ENCODE measurements around the gene ATXN10. TPM values are rescaled to one million over a fixed set of nuclear protein-coding genes. Genes with fewer than 3 reads are reported as not detected.

ATXN10 gene
- total RNA-seq, 1 donor from 2014 or later = 121 TPM

DNA sequence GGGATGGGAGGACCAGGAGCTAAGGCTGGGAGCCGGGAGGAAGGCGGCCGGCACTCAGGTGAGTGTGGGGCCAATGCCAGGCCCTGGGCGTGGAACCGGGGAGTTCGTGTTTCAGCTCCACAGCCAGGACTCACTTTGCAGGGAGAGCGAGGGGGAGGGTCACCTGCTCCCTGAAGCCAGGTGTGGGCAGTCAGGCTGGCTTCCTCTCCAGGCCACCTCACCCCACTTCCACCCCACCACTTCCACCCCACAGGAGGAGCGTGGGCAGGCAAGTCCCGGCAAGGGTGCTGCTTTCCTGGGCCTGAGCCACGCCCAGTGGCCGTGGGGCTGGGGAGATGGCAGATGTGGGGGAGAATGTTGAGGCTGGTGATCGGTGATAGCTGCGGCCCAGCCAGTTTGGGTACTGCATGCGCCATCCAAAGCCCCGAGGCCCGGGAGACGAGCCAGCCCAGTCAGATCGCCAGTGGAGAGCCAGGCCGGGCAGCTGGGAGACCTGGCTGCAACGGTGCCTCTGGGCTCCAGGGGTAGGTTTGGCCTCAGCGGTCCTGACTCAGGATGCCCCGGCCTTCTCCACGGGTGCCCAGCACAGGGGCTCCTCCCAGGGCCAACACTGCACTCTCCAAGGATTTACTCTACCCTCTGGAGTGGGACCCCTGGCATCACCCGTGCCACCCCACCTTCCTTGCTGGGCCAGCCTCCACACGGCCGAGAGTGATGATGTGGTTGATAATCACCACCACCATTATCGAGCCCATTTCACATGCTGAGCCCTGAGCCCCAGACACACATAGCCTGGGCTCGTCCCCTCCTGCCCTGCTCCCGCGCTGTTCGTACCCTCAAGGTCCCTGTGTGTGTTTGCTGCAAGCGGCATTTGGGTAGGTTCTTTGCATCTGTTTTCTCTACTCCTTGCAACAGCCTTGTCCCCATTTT, 211.5 kb downstream of the ATXN10 start:
- no peaks in the 10 kb centered on the region for H3K36me3 Mint-ChIP-seq (ENCODE audit: low read depth)
- no peak for DNase-seq

DNA sequence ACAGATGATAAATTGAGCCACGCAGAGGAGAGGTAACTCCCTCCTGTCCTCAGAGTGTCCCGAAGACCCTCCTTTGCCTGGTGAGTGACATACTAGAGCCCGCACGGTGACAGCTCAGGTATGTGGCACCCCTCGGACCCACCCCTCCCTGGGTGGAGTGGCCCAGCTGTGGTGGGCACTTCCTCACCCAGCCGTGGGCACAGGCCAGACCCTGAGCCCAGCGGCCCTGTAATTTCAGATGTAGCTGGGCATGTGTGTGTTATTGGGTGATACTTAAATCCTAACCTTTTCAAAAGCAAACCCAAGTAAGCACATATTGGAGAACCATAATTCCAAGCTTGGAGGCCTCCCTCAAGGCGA, 212.2 kb downstream of the ATXN10 start:
- Mint-ChIP-seq H3K27ac (no peak overlapping the region), H3K36me3 (ENCODE audit: low read depth) (no peaks in the 10 kb centered on the region), H3K4me1 (no peaks in the 10 kb centered on the region), H3K4me3 (no peak overlapping the region), H3K9me3 (no peaks in the 10 kb centered on the region), H3K27me3 (peaks cover 18% of the 10 kb centered on the region)
- intact Hi-C loops (cut with micrococcal nuclease) = no loop called here
- DNase-seq = no peak

More for the DNA sequence above, 211.5 kb downstream of the ATXN10 start:
- peaks cover 23% of the 10 kb centered on the region for H3K27me3 Mint-ChIP-seq
- no peak overlapping the region for H3K27ac Mint-ChIP-seq
- no peak overlapping the region for H3K4me3 Mint-ChIP-seq
- H3K4me1 Mint-ChIP-seq = no peaks in the 10 kb centered on the region
- no peaks in the 10 kb centered on the region for H3K9me3 Mint-ChIP-seq
- intact Hi-C loops (cut with micrococcal nuclease) = no loop called here

DNA sequence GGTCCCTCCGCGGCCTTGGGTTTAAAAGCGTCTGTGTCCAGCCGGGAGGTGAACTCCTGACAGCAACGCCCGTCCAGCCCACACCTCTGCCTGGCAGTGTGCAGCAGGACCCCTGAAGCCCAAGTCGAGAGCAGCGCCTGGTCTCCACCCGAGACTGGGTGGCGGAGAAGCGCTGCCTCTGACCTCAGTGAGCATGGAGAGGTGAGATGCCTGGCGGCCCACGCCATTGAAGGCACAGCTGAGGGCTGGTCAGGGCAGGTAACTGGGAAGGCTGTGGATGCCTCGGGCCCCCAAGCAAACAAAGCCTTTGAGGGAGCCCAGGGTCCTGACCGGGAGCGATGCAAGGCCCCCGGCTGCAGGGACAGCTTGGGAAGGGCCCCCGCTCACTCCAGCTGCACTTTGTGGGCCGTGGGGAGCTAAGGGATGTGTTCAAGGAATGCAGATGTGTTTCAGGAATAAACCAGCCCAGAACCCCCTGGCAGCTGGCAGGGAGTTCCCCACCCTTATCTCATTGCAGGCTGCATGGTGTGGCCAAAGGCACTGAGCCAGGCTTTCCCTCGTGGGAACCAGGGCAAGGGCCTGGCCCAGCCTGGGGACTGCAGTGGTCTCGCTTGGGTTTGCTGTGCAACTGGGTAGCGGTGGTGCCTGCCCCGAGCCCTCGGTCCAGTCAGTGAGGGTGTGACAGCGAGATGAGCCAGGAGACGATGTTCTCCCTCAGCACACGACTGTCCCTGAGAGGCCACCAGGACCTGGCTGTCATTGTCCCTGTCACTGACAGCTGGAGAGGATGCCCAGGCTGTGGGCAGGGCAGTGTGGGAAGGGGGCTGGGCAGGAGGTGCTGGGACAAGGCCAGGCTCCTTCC, 212.8 kb downstream of the ATXN10 start:
- intact Hi-C loops (cut with micrococcal nuclease) = no loop called here
- Mint-ChIP-seq H3K9me3 (no peaks in the 10 kb centered on the region), H3K27me3 (peaks cover 15% of the 10 kb centered on the region), H3K36me3 (ENCODE audit: low read depth) (no peaks in the 10 kb centered on the region), H3K4me3 (no peak overlapping the region), H3K27ac (no peak overlapping the region), H3K4me1 (no peaks in the 10 kb centered on the region)
- no peak for DNase-seq

DNA sequence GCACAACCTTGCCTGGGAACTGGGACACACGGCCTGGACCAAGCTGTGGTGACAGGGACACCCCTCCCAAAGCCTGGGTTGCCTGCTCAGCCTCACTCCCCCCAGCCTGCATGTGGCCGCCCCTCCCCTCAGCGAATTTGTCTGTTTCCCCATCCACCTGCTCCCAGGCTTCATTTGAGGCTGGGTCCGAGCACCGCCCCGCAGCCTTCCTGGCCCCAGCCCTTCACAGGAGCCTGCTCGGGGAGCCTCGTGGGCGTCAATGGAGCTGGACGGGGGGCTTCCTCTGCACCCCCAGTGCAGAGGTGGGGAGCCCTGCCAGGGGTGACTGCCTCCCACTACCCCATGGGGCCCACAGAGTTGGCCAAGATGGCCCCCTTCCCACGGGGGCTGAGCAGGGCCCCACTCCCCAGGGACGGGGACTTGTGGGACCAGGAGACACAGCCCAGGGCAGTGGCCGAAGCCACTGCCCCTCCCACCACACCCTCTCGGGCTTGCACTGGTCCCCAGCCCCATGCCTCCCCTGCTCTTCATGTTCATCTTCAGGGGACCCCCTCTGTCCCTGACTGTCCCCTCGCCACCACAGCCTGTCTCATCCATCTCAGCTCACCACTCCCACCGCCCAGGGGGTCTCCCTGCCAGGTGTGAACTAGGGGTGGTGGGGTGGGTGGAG, 213.7 kb downstream of the ATXN10 start:
- no peaks in the 10 kb centered on the region for H3K36me3 Mint-ChIP-seq (ENCODE audit: low read depth)
- H3K27me3 Mint-ChIP-seq = peaks cover 8% of the 10 kb centered on the region
- H3K4me3 Mint-ChIP-seq = no peak overlapping the region
- DNase-seq = no peak
- H3K4me1 Mint-ChIP-seq = no peaks in the 10 kb centered on the region
- intact Hi-C loops (cut with micrococcal nuclease) = no loop called here
- no peaks in the 10 kb centered on the region for H3K9me3 Mint-ChIP-seq
- no peak overlapping the region for H3K27ac Mint-ChIP-seq

DNA sequence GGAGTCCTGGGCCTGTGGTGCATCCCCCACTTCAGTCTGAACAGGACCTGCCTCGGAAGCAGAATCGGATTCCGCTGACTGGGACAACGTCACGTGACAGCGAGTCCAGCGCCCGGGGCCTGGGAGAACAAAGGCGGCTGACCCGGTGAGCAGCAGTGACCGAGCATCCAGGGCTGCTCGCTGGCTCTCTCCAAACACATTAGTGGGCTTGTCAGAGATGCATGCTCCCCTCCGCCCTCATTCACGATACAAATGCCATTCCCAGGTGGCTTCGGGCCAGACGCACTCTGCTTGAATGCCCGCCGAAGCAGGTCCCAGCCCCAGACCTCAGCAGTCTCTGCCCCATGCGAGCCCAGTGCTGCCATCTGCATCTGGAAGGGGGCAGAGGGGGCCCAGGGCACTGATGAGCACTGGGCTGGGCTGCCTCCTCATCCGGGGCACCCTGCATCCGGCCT, 214.3 kb downstream of the ATXN10 start:
- intact Hi-C loops (cut with micrococcal nuclease) = no loop called here
- Mint-ChIP-seq H3K36me3 (ENCODE audit: low read depth) (no peaks in the 10 kb centered on the region), H3K4me3 (no peak overlapping the region), H3K9me3 (no peaks in the 10 kb centered on the region), H3K4me1 (no peaks in the 10 kb centered on the region), H3K27ac (no peak overlapping the region), H3K27me3 (peaks cover 6% of the 10 kb centered on the region)
- no peak for DNase-seq

DNA sequence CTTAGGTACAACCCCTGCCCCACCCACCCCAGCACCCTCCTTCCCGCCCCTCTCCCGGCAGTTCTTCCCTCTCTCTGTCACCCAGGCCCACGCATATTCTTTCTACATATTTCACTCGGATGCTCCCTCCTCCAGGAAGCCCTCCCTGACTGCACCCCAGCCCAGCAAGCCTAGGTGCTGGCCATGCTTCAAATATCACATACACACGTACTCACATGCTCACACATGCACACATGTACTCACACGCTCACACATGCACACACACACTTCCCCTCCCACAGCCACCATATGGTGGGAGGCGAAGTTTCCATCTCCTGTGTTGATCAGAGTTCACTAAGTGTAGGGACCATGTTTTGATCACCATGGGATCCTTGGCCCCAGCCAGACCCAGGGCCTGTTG, 214.9 kb downstream of the ATXN10 start:
- Mint-ChIP-seq H3K36me3 (ENCODE audit: low read depth) (no peaks in the 10 kb centered on the region), H3K4me1 (no peaks in the 10 kb centered on the region), H3K9me3 (no peaks in the 10 kb centered on the region), H3K27me3 (peaks cover 4% of the 10 kb centered on the region), H3K4me3 (no peak overlapping the region), H3K27ac (no peak overlapping the region)
- intact Hi-C loops (cut with micrococcal nuclease) = no loop called here
- no peak for DNase-seq

DNA sequence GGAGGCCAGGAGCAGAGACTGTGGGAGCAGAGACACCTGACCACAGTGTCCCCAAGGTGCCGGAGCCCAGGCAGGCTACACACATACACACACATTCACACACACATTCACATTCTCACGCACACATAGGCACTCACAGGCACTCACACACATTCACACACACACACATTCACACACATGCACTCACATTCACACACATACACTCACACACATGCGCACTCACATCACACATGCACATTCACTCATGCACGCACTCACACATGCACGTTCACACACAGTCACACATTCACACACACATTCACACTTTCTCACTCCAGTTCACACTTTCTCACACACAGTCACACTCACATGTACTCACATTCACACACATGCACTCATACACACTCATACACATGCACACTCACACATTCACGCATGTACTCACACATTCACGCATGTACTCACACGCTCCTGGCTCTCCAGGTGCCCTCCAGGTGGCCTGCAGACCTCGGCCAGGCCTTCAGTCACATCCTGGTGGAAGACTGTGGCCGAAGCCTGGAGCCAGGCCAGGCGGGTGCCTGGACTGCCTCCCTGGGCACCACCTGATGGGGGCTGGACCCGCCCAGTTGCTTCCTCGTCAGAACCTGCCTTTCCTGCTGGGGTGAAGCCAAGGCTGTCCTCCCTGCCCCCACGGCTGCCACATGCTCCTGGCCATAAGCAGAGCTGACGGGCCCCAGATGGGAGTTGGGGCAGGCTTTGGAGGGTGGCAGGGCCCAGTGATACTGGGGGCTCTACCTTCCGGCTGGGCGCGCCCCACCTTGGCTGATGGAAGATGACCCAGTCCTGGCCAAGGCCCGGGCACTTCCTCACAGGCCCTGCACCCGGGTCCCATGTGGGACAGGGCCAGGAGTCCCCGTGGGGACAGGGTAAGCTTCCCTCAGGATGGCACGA, 215.8 kb downstream of the ATXN10 start:
- DNase-seq = no peak
- Mint-ChIP-seq H3K4me3 (no peak overlapping the region), H3K27me3 (peaks cover 3% of the 10 kb centered on the region), H3K27ac (no peak overlapping the region), H3K36me3 (ENCODE audit: low read depth) (no peaks in the 10 kb centered on the region), H3K4me1 (no peaks in the 10 kb centered on the region), H3K9me3 (no peaks in the 10 kb centered on the region)
- intact Hi-C loops (cut with micrococcal nuclease) = no loop called here

DNA sequence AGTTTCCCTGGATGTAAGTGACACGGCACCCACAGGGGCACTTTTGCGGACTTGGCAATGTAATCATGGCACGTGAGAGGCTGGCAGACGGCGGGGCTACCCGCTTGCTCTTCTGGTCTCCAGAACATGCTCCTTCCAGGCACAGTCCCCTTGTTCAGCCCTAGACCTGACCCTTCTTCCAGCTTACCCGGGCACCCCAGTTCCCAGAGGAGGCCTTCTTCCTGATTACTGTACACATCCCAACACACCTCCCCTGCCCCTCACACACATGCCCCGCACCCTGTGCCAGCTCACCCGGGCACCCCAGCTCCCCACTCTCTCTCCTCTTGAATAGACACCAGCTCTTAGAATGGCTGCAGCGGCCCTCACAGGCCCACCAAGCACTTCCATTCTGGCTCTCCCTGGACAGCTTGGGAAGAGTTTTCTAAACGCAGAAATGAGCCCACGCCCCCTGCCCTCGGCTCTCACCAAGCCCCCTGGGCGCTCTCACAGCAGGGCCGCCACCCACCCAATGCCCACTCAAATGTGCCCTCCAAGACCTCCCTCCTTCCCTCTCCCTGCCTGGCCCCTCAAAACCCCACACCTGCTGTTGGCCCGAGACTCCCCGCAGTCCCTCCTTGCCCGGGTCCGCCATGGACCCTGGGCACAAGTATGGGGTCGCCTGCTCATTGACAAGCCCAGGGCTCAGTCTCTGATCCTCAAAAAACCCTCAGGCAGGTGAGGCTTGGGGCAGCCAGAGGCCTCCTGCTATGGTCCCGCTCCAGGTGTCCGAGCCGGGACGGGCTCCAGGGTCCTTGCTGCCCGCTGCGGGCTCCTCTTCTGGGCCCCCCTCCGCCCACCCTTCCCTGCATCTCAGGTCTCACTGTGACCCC, 216.8 kb downstream of the ATXN10 start:
- Mint-ChIP-seq H3K27ac (no peak overlapping the region), H3K36me3 (ENCODE audit: low read depth) (no peaks in the 10 kb centered on the region), H3K9me3 (no peaks in the 10 kb centered on the region), H3K4me3 (no peak overlapping the region), H3K4me1 (no peaks in the 10 kb centered on the region), H3K27me3 (peaks cover 3% of the 10 kb centered on the region)
- intact Hi-C loops (cut with micrococcal nuclease) = no loop called here
- DNase-seq = no peak

DNA sequence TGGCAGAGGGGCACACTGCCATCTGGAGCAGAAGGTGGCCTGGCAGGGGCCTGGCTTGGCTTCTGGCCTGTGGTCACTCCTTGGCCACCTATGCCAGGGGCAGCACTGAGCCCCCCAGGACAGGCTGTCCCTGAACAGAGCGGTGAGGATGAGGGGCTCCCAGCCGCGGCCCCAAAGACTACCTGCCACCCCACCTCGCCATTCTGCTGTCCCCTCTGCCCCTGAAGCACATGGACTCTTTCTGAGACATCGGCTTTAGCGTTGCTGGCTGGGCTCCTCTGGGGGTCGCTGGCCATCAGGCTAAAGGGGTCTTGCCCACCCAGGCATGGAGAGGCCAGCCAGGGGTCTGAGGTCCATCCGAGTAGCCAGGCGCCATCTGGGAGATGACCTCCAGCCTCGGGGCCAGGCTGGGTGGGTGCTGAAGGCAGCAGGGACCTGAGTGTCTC, 217.5 kb downstream of the ATXN10 start:
- H3K9me3 Mint-ChIP-seq = no peaks in the 10 kb centered on the region
- intact Hi-C loops (cut with micrococcal nuclease) = no loop called here
- DNase-seq = no peak
- peaks cover 3% of the 10 kb centered on the region for H3K27me3 Mint-ChIP-seq
- no peak overlapping the region for H3K27ac Mint-ChIP-seq
- H3K4me1 Mint-ChIP-seq = no peaks in the 10 kb centered on the region
- H3K4me3 Mint-ChIP-seq = no peak overlapping the region
- no peaks in the 10 kb centered on the region for H3K36me3 Mint-ChIP-seq (ENCODE audit: low read depth)

DNA sequence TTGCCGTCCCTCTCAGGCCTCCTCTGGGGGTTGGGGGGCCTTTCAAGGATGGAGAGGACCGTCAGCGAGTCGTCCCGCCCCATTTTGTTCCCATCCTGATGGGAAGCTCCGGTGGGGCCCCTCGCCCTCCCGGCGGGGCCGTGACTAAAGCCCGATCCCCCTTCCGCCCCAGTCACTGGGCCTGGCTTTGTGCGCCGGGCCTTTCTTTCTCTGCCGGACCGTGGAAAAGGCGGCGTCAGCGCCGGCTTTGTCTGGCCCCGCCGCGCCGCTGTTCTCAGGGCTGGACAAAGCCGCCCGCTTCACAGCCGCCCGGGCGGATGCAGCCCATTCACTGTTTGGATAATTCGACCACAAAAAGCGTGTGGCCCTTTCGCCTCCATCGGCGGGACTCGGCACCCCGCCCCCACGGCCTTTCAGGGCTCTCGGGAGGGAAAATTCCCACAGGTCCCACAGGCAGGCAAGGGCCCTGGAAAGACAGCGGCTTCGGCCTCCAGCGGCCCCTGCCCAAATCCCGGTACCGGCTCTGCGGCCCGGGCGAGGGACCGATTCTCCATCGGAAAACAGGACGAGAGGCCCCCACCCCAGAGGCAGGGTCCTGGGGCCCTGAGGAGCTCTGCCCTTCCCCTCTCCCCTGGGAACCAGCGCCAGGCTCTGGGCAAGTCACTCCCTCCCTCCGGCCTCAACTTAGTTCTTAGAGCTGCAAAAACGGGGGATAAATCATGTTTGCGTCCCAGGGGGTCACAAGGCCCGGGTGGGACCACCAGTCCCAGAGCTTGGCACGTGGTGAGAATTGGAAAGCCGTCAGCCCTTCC, 218.1 kb downstream of the ATXN10 start:
- peaks cover 3% of the 10 kb centered on the region for H3K27me3 Mint-ChIP-seq
- no peaks in the 10 kb centered on the region for H3K36me3 Mint-ChIP-seq (ENCODE audit: low read depth)
- H3K27ac Mint-ChIP-seq = no peak overlapping the region
- no peak for DNase-seq
- H3K9me3 Mint-ChIP-seq = no peaks in the 10 kb centered on the region
- H3K4me3 Mint-ChIP-seq = no peak overlapping the region
- intact Hi-C loops (cut with micrococcal nuclease) = no loop called here
- no peaks in the 10 kb centered on the region for H3K4me1 Mint-ChIP-seq

DNA sequence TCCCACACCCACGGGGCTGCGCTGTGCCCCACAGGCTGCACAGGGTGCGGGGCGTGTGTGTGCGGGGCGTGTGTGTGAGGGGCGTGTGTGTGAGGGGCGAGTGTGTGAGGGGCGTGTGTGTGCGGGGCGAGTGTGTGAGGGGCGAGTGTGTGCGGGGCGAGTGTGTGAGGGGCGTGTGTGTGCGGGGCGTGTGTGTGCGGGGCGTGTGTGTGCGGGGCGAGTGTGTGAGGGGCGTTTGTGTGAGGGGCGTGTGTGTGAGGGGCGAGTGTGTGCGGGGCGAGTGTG, 218.7 kb downstream of the ATXN10 start:
- Mint-ChIP-seq H3K4me3 (no peak overlapping the region), H3K27me3 (peaks cover 3% of the 10 kb centered on the region), H3K9me3 (no peaks in the 10 kb centered on the region), H3K27ac (no peak overlapping the region), H3K36me3 (ENCODE audit: low read depth) (no peaks in the 10 kb centered on the region), H3K4me1 (no peaks in the 10 kb centered on the region)
- intact Hi-C loops (cut with micrococcal nuclease) = no loop called here
- DNase-seq = no peak

DNA sequence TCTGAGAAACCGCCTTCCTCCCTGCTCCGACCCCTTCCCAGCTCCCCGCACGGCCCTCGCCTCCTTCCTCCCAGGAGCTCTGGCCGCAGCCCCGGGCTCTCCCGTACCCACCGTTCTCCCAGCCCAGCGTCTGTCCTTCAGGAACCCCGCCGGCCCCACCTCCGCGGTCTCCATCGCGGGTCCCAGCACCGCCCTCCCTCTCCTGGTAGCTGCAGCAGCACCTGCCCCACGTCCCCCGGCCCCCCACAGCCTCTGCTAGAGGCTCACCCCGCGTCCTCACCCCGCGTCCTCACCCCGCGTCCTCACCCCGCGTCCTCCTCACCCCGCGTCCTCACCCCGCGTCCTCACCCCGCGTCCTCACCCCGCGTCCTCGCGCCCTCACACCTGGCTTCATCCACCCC, 219.4 kb downstream of the ATXN10 start:
- intact Hi-C loops (cut with micrococcal nuclease) = no loop called here

More for the DNA sequence above, 219.4 kb downstream of the ATXN10 start:
- H3K36me3 Mint-ChIP-seq (ENCODE audit: low read depth) = no peaks in the 10 kb centered on the region
- no peaks in the 10 kb centered on the region for H3K4me1 Mint-ChIP-seq
- no peaks in the 10 kb centered on the region for H3K9me3 Mint-ChIP-seq
- no peak overlapping the region for H3K4me3 Mint-ChIP-seq
- DNase-seq = no peak
- peaks cover 3% of the 10 kb centered on the region for H3K27me3 Mint-ChIP-seq
- H3K27ac Mint-ChIP-seq = no peak overlapping the region

All from activated CD4-positive, alpha-beta T cell treated with anti-CD3 and anti-CD28 coated beads, Interleukin-2, amount 10 ng/mL, durations not matched to agents 24 days and 14 days (primary cell).